Measurements from ENCODE around the gene TIMM10.
A peak's percentile ranks its signal among the peaks of the same experiment; 100 is the strongest.
"Not testable (repeated sequence)": the region's sequence is repeated elsewhere in the genome, so short reads cannot be mapped to it uniquely, and the experiment has no call there.

TIMM10 gene

GRCh38 chr11:57542582-57542981 lies 12.0 kb upstream of the TIMM10 start:
- DNase-seq (ENCODE audit: low read depth in 2 of 2) = no peak

GRCh38 chr11:57541169-57541568 lies 10.6 kb upstream of the TIMM10 start:
- DNase-seq (ENCODE audit: low read depth in 2 of 2) = no peak

- no peak for DNase-seq (ENCODE audit: low read depth in 2 of 2)
These were observed 8.8 kb upstream of the TIMM10 start for GRCh38 chr11:57539342-57539741.

- no peak for DNase-seq (ENCODE audit: low read depth in 2 of 2)
These were observed 6.5 kb upstream of the TIMM10 start, which contains the start of gene SMTNL1 for GRCh38 chr11:57536947-57537619. TSS of gene SMTNL1 (plus strand) at chr11:57537595. CDS start at chr11:57542643, 5,048 bp downstream.

GRCh38 chr11:57534449-57534848 lies 3.9 kb upstream of the TIMM10 start:
- DNase-seq (ENCODE audit: low read depth in 2 of 2) = not testable (repeated sequence)

- DNase-seq (ENCODE audit: low read depth in 2 of 2) = no peak
These were observed 349 bp downstream of the TIMM10 start for GRCh38 chr11:57530215-57530595.

- DNase-seq (ENCODE audit: low read depth in 2 of 2) = no peak
These were observed 1.5 kb downstream of the TIMM10 start for GRCh38 chr11:57529012-57529411.

- peak; percentile 17 to 46 for DNase-seq (ENCODE audit: low read depth in 2 of 2)
These were observed 3.4 kb downstream of the TIMM10 start for GRCh38 chr11:57527056-57527631.

- DNase-seq (ENCODE audit: low read depth in 2 of 2) = no peak
These were observed 7.1 kb downstream of the TIMM10 start for GRCh38 chr11:57523419-57523818.

GRCh38 chr11:57521116-57521515 lies 9.4 kb downstream of the TIMM10 start:
- no peak for DNase-seq (ENCODE audit: low read depth in 2 of 2)

- DNase-seq (ENCODE audit: low read depth in 2 of 2) = no peak
These were observed 14.5 kb downstream of the TIMM10 start for GRCh38 chr11:57516061-57516443.

GRCh38 chr11:57515332-57516060 lies 15.1 kb downstream of the TIMM10 start, which contains the start of gene SLC43A1:
TSS of gene SLC43A1 (minus strand) at chr11:57515702. CDS start at chr11:57514111, 1,591 bp downstream.
- peak in 1 of 2 donors; percentile 14 for DNase-seq (ENCODE audit: low read depth in 2 of 2)

- DNase-seq (ENCODE audit: low read depth in 2 of 2) = peak in 1 of 2 donors; percentile 16
These were observed 15.8 kb downstream of the TIMM10 start for GRCh38 chr11:57514538-57515331.

GRCh38 chr11:57513911-57514537 lies 16.5 kb downstream of the TIMM10 start:
- DNase-seq (ENCODE audit: low read depth in 2 of 2) = peak in 1 of 2 donors; percentile 7

- DNase-seq (ENCODE audit: low read depth in 2 of 2) = no peak
These were observed 17.1 kb downstream of the TIMM10 start for GRCh38 chr11:57513452-57513795.

GRCh38 chr11:57512646-57513451 lies 17.7 kb downstream of the TIMM10 start:
- no peak for DNase-seq (ENCODE audit: low read depth in 2 of 2)

GRCh38 chr11:57511741-57512430 lies 18.7 kb downstream of the TIMM10 start:
- no peak for DNase-seq (ENCODE audit: low read depth in 2 of 2)

GRCh38 chr11:57508341-57509170 lies 22.0 kb downstream of the TIMM10 start:
- DNase-seq (ENCODE audit: low read depth in 2 of 2) = no peak

GRCh38 chr11:57506522-57506921 lies 24.0 kb downstream of the TIMM10 start:
- no peak for DNase-seq (ENCODE audit: low read depth in 2 of 2)

Measured in stimulated activated CD8-positive, alpha-beta memory T cell treated with anti-CD3 and anti-CD28 coated beads, Interleukin-15, amount 100 ng/mL, for 4 hours (primary cell).